ENCODE results near the gene AMZ1. TPM values are rescaled to one million over a fixed set of nuclear protein-coding genes. Genes with fewer than 3 reads are reported as not detected.

Gene AMZ1
- total RNA-seq, 2 donors from 2014 or later, result 0.62 TPM; not detected in 1

DNA sequence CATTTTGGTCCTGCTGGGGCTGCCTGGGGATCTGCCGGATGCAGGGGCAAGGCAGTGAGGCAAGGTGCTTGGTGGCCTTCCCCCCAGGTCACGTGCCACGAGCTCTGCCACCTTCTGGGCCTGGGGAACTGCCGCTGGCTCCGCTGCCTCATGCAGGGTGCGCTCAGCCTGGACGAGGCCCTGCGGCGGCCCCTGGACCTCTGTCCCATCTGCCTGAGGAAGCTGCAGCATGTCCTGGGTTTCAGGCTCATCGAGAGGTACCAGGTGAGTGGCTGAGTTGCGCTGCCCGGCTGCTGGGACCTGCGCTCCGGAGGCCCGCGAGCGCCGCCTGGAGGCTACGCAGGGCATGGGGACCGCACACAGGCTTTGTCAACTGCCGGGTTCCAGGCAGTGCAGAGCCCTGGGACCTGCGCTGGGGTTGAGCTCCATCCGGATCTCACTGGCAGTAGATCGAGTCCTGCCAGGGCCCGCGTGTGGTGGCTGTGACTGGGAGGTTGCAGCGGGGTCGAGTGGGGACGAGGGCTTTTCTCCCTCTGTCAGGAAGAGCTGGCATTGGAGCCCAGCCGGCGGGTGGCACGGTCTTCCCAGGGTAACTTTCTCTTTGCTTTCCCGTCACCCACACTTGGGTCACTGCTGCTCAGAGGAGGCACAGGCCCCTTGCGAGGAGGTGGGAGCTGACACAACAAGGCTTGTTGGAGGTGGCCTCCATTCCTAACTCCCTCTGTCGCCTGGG, 21.7 kb downstream of the AMZ1 start:
- Histone ChIP-seq H3K4me1 (replicated peaks) (no peaks in the 10 kb centered on the region), H3K4me3 (no peak overlapping the region), H3K9me3 (no peaks in the 10 kb centered on the region), H3K27me3 (replicated peaks; ENCODE audit: insufficient read depth) (no peaks in the 10 kb centered on the region), H3K27ac (no peak overlapping the region), H3K36me3 (no peaks in the 10 kb centered on the region)
- WGBS, result 48% methylated on average over 35 of the region's 35 CpGs
- DNase-seq (ENCODE audit: low spot score), result peak; percentile 31
- no peak for TF ChIP-seq POLR2AphosphoS5 (IDR thresholded peaks at IDR 0.05)
- peak; percentile 19 to 84 (median 58) for TF ChIP-seq CTCF (IDR thresholded peaks at IDR 0.05)
- TF ChIP-seq POLR2A (IDR thresholded peaks at IDR 0.05), result no peak
- intact Hi-C loops (cut with DNase I), result no loop called here

- WGBS, result 80% methylated on average over 11 of the region's 11 CpGs
- no peak for DNase-seq (ENCODE audit: low spot score)
- Histone ChIP-seq H3K4me3 (no peak overlapping the region), H3K27ac (no peak overlapping the region), H3K36me3 (no peaks in the 10 kb centered on the region), H3K27me3 (replicated peaks; ENCODE audit: insufficient read depth) (no peaks in the 10 kb centered on the region), H3K9me3 (no peaks in the 10 kb centered on the region), H3K4me1 (replicated peaks) (no peaks in the 10 kb centered on the region)
- intact Hi-C loops (cut with DNase I), result no loop called here
- TF ChIP-seq POLR2A (IDR thresholded peaks at IDR 0.05) (no peak), POLR2AphosphoS5 (IDR thresholded peaks at IDR 0.05) (no peak), CTCF (IDR thresholded peaks at IDR 0.05) (no peak)
Measured at GRCh38 chr7:2710286-2710655, 22.3 kb downstream of the AMZ1 start.

- no peak for TF ChIP-seq POLR2AphosphoS5 (IDR thresholded peaks at IDR 0.05)
- TF ChIP-seq POLR2A (IDR thresholded peaks at IDR 0.05), result no peak
- TF ChIP-seq CTCF (IDR thresholded peaks at IDR 0.05), result no peak
- Histone ChIP-seq H3K4me1 (replicated peaks) (no peaks in the 10 kb centered on the region), H3K27me3 (replicated peaks; ENCODE audit: insufficient read depth) (no peaks in the 10 kb centered on the region), H3K36me3 (no peaks in the 10 kb centered on the region), H3K27ac (no peak overlapping the region), H3K4me3 (no peak overlapping the region), H3K9me3 (no peaks in the 10 kb centered on the region)
- no peak for DNase-seq (ENCODE audit: low spot score)
- intact Hi-C loops (cut with DNase I), result no loop called here
- WGBS, result 61% methylated on average over 4 of the region's 4 CpGs
Measured at GRCh38 chr7:2710901-2711551, 23.0 kb downstream of the AMZ1 start.

DNA sequence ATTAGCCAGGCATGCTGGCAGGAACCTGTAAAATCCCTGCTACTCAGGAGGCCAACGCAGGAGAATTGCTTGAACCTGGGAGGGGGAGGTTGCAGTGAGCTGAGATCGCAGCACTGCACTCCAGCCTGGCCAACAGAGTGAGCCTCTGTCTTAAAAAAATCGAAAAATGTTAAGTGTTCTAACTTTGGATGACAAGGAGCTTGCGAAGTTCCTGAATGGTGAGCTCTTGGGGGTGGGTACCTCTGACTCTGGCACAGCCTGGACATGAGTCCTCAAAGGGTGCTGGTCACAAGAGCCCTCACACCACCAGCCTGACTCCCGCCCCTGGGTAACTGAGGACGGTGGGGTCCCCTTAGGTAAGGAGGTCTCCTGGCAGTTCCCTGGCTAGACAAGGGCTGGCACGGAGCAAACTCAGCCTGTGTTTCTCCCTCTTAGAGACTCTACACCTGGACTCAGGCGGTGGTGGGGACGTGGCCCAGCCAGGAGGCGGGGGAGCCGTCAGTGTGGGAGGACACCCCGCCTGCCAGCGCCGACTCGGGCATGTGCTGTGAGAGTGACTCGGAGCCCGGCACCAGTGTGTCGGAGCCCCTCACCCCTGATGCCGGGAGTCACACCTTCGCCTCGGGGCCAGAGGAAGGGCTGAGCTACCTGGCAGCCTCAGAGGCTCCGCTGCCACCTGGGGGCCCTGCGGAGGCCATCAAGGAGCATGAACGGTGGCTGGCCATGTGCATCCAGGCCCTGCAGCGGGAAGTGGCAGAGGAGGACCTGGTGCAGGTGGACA, 24.1 kb downstream of the AMZ1 start:
- Histone ChIP-seq H3K9me3 (no peaks in the 10 kb centered on the region), H3K4me3 (no peak overlapping the region), H3K36me3 (no peaks in the 10 kb centered on the region), H3K4me1 (replicated peaks) (peaks cover 5% of the 10 kb centered on the region), H3K27ac (no peak overlapping the region), H3K27me3 (replicated peaks; ENCODE audit: insufficient read depth) (no peaks in the 10 kb centered on the region)
- intact Hi-C loops (cut with DNase I), result no loop called here
- DNase-seq (ENCODE audit: low spot score), result no peak
- 93% methylated on average over 24 of the region's 25 CpGs for WGBS
- TF ChIP-seq CTCF (IDR thresholded peaks at IDR 0.05) (no peak), POLR2A (IDR thresholded peaks at IDR 0.05) (no peak), POLR2AphosphoS5 (IDR thresholded peaks at IDR 0.05) (no peak)

All from prostate gland (tissue), 2 donors.